HEK293 (cell line): ENCODE results near the gene SAMHD1.

Source experiments
- FEZF1 ChIP-seq: fragments of 450-650 bp; formaldehyde crosslinking; IDR thresholded peaks from 2 replicates; pipeline ENCODE4 v1.5.1; 2016; ENCODE audit warnings: missing biosample characterization, missing genetic modification characterization
- IKZF3 ChIP-seq: fragments of 450-650 bp; IDR thresholded peaks from 2 replicates; pipeline ENCODE4 v1.5.0; 2018; ENCODE audit warnings: missing biosample characterization, mild to moderate bottlenecking, missing genetic modification characterization, moderate library complexity
- KLF16 ChIP-seq: fragments of 450-650 bp; formaldehyde crosslinking; IDR thresholded peaks from 2 replicates; pipeline ENCODE4 v1.5.1; 2017; ENCODE audit warnings: missing biosample characterization, missing genetic modification characterization
- REST ChIP-seq: fragments of 450-650 bp; formaldehyde crosslinking; IDR thresholded peaks from 2 replicates; pipeline ENCODE4 v1.5.1; 2016; ENCODE audit warnings: missing biosample characterization, missing genetic modification characterization
- ZBTB26 ChIP-seq: fragments of 450-650 bp; formaldehyde crosslinking; optimal IDR thresholded peaks from 2 replicates; pipeline ENCODE3; 2016; ENCODE audit warnings: missing biosample characterization, mild to moderate bottlenecking, missing genetic modification characterization
- ZFP41 ChIP-seq: fragments of 450-650 bp; formaldehyde crosslinking; IDR thresholded peaks from 2 replicates; pipeline ENCODE4 v1.5.1; 2016; ENCODE audit warnings: missing biosample characterization, missing genetic modification characterization, borderline replicate concordance
- ZNF148 ChIP-seq: fragments of 450-650 bp; formaldehyde crosslinking; IDR thresholded peaks from 2 replicates; pipeline ENCODE4 v1.5.0; 2017; ENCODE audit warnings: missing biosample characterization, missing genetic modification characterization, borderline replicate concordance
- ZNF398 ChIP-seq: fragments of 450-650 bp; formaldehyde crosslinking; IDR thresholded peaks from 2 replicates; pipeline ENCODE4 v1.5.1; 2017; ENCODE audit warnings: missing biosample characterization, missing genetic modification characterization
- ZNF571 ChIP-seq: fragments of 450-650 bp; formaldehyde crosslinking; IDR thresholded peaks from 2 replicates; pipeline ENCODE4 v1.5.0; 2017; ENCODE audit warnings: missing biosample characterization, missing genetic modification characterization
- ZNF580 ChIP-seq: fragments of 450-650 bp; formaldehyde crosslinking; IDR thresholded peaks from 2 replicates; pipeline ENCODE4 v1.5.1; 2016; ENCODE audit warnings: missing biosample characterization, missing genetic modification characterization
- ZNF660 ChIP-seq: fragments of 450-650 bp; IDR thresholded peaks from 2 replicates; pipeline ENCODE4 v1.5.1; 2018; ENCODE audit warnings: missing biosample characterization, mild to moderate bottlenecking, missing genetic modification characterization
- ZNF768 ChIP-seq: fragments of 450-650 bp; formaldehyde crosslinking; IDR thresholded peaks from 2 replicates; pipeline ENCODE4 v1.5.1; 2018; ENCODE audit warnings: missing biosample characterization, mild to moderate bottlenecking, missing genetic modification characterization
- ZNF792 ChIP-seq: fragments of 450-650 bp; formaldehyde crosslinking; IDR thresholded peaks from 2 replicates; pipeline ENCODE4 v1.5.1; 2016; ENCODE audit warnings: missing biosample characterization, missing genetic modification characterization
- TF ChIP-seq, protein P1 (sequence below): fragments of 450-650 bp; formaldehyde crosslinking; IDR thresholded peaks from 2 replicates; pipeline ENCODE4 v1.5.1; 2016; ENCODE audit warnings: missing biosample characterization, missing genetic modification characterization

DNA sequence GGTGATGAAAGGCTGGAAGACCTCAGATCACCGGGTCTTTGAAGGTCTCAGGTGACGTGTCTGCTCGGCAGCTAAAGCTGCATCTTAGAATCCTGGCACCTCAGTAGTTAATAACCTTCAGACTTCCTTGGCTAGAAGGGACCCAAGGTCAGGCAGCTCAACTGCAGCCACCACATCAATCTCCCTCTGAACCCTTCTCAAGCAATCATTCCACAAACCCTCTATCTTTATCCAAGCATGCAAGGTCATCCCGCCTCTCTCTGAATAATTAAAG lies 92.3 kb downstream of the SAMHD1 start:
- no peak for TF ChIP-seq KLF16 (tag by site-specific recombination)
- no peak for TF ChIP-seq ZNF768 (tag by site-specific recombination)
- TF ChIP-seq ZBTB26 (tag by site-specific recombination), result no peak
- TF ChIP-seq FEZF1 (tag by site-specific recombination), result no peak
- TF ChIP-seq, protein P1, sequence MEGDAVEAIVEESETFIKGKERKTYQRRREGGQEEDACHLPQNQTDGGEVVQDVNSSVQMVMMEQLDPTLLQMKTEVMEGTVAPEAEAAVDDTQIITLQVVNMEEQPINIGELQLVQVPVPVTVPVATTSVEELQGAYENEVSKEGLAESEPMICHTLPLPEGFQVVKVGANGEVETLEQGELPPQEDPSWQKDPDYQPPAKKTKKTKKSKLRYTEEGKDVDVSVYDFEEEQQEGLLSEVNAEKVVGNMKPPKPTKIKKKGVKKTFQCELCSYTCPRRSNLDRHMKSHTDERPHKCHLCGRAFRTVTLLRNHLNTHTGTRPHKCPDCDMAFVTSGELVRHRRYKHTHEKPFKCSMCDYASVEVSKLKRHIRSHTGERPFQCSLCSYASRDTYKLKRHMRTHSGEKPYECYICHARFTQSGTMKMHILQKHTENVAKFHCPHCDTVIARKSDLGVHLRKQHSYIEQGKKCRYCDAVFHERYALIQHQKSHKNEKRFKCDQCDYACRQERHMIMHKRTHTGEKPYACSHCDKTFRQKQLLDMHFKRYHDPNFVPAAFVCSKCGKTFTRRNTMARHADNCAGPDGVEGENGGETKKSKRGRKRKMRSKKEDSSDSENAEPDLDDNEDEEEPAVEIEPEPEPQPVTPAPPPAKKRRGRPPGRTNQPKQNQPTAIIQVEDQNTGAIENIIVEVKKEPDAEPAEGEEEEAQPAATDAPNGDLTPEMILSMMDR, result no peak
- no peak for TF ChIP-seq ZNF660 (tag by site-specific recombination)
- no peak for TF ChIP-seq ZNF148 (tag by site-specific recombination)
- TF ChIP-seq ZFP41 (tag by site-specific recombination), result no peak
- no peak for TF ChIP-seq ZNF580 (tag by site-specific recombination)
- TF ChIP-seq ZNF792 (tag by site-specific recombination), result no peak
- no peak for TF ChIP-seq REST
- TF ChIP-seq ZNF398, result no peak
- TF ChIP-seq IKZF3, result no peak
- no peak for TF ChIP-seq ZNF571 (tag by site-specific recombination)
